ENCODE data around the gene VCP. TPM values are rescaled to one million over a fixed set of nuclear protein-coding genes. Genes with fewer than 3 reads are reported as not detected.

The VCP gene
- total and polyA plus RNA-seq, 9 of the 15 experiments (the other 6 are each of a cell fraction or from before 2014, with no cell fraction given), result 7.1 to 257 (median 199) TPM

- TF ChIP-seq MAFG (tag; conservative IDR thresholded peaks at IDR 0.05) (peak; percentile 64), ZNF197 (CRISPR knock-in tag; IDR thresholded peaks at IDR 0.05; ENCODE audit: low read depth) (no peak), TCFL5 (CRISPR knock-in tag; conservative IDR thresholded peaks at IDR 0.05) (no peak), THAP7 (CRISPR knock-in tag; IDR thresholded peaks at IDR 0.05) (no peak), HMG20A (CRISPR knock-in tag; conservative IDR thresholded peaks at IDR 0.05) (no peak), NFXL1 (CRISPR knock-in tag; IDR thresholded peaks at IDR 0.05) (peak; percentile 27; the same call in 1 of the 2 replicates), RFX7 (CRISPR knock-in tag; IDR thresholded peaks at IDR 0.05) (no peak), ATF3 (IDR thresholded peaks at IDR 0.05) (no peak), ATF3 (CRISPR knock-in tag; conservative IDR thresholded peaks at IDR 0.05) (no peak), ESRRA (IDR thresholded peaks at IDR 0.05; ENCODE audit: borderline replicate concordance, low read depth) (peak; percentile 15; the same call in 1 of the 2 replicates), CHD4 (IDR thresholded peaks at IDR 0.05; ENCODE audit: insufficient read depth, insufficient replicate concordance, low read depth, low read length, poor library complexity, severe bottlenecking) (no peak), TARDBP (IDR thresholded peaks at IDR 0.05) (no peak), NCOA6 (IDR thresholded peaks at IDR 0.05) (no peak), GTF2B (IDR thresholded peaks at IDR 0.05; ENCODE audit: extremely low read depth, insufficient read length) (no peak), SMC3 (conservative IDR thresholded peaks at IDR 0.05; ENCODE audit: insufficient read depth, low read depth, low read length) (no peak), RFX5 (IDR thresholded peaks at IDR 0.05; ENCODE audit: low read depth, low read length) (no peak), NFATC3 (IDR thresholded peaks at IDR 0.05) (no peak), LARP7 (IDR thresholded peaks at IDR 0.05) (no peak), LCOR (CRISPR knock-in tag; IDR thresholded peaks at IDR 0.05) (peak; percentile 43; the same call in 1 of the 2 replicates), EZH2 (IDR thresholded peaks at IDR 0.05; ENCODE audit: borderline replicate concordance, low read depth, low read length) (no peak), HDGF (IDR thresholded peaks at IDR 0.05) (no peak), BRF2 (IDR thresholded peaks at IDR 0.05; ENCODE audit: borderline replicate concordance, insufficient read depth, insufficient read length) (no peak)
- TF ChIP-seq, protein P1, sequence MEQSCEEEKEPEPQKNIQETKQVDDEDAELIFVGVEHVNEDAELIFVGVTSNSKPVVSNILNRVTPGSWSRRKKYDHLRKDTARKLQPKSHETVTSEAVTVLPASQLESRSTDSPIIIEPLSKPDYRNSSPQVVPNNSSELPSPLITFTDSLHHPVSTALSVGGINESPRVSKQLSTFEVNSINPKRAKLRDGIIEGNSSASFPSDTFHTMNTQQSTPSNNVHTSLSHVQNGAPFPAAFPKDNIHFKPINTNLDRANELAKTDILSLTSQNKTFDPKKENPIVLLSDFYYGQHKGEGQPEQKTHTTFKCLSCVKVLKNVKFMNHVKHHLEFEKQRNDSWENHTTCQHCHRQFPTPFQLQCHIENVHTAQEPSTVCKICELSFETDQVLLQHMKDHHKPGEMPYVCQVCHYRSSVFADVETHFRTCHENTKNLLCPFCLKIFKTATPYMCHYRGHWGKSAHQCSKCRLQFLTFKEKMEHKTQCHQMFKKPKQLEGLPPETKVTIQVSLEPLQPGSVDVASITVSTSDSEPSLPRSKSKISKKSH (CRISPR knock-in tag; IDR thresholded peaks at IDR 0.05), result no peak
Observed at GRCh38 chr9:35071814-35072460, 488 bp downstream of the VCP start (continued).

Measured in K562 (cell line).